Gastrocnemius medialis (tissue), 4 donors: ENCODE results near the gene NT5DC2. TPM values are rescaled to one million over a fixed set of nuclear protein-coding genes. Genes with fewer than 3 reads are reported as not detected.

Experiments used
- ATAC-seq, 2 donors: fragments of 150-250 bp; one replicate each; pipeline ENCODE4 v1.9.1; 2016
- DNase-seq, 2 donors: peaks; one replicate each; pipeline ENCODE4 v3.0.0-alpha.2; 2019
- H3K27ac ChIP-seq, 4 donors: fragments of 200-600 bp; sonication (generic); 1 replicate in 1 of 4; 2 replicates in 3 of 4; pipeline ENCODE4 v1.5.1; 2016 to 2018; ENCODE audit warnings: mild to moderate bottlenecking in 2 of 4, moderate library complexity in 1 of 4
- H3K27me3 ChIP-seq, 3 donors: fragments of 200-600 bp; sonication (generic) in 2 of 3; 1 replicate in 1 of 3; 2 replicates in 2 of 3; pipeline versions ENCODE4 v1.5.1 to v1.6.0; 2016 to 2019; ENCODE audit warnings: mild to moderate bottlenecking in 1 of 3, moderate library complexity in 1 of 3
- H3K36me3 ChIP-seq, 2 donors: fragments of 200-600 bp; sonication (generic) in 1 of 2; one replicate each; pipeline ENCODE4 v1.5.1; 2017 to 2018
- H3K4me1 ChIP-seq, 2 donors: fragments of 200-600 bp; sonication (generic) in 1 of 2; one replicate each; pipeline ENCODE4 v1.5.1; 2016 to 2017; ENCODE audit warnings: mild to moderate bottlenecking in 2 of 2
- H3K4me3 ChIP-seq, 4 donors: fragments of 200-600 bp; sonication (generic) in 3 of 4; 1 replicate in 1 of 4; 2 replicates in 3 of 4; pipeline ENCODE4 v1.5.1; 2016 to 2019; ENCODE audit warnings: mild to moderate bottlenecking in 2 of 4
- H3K9me3 ChIP-seq, 3 donors: fragments of 200-600 bp; sonication (generic) in 2 of 3; 1 replicate in 1 of 3; 2 replicates in 2 of 3; pipeline ENCODE4 v1.5.1; 2016 to 2019
- CTCF ChIP-seq, 5 experiments: fragments of 450-650 bp in 3 of 5; fragments of 200-600 bp in 2 of 5; sonication (generic) in 2 of 5; IDR thresholded peaks in 4 of 5; conservative IDR thresholded peaks in 1 of 5; 1 replicate in 4 of 5; 2 replicates in 1 of 5; pipeline ENCODE4 v1.5.1; 2016 to 2019; ENCODE audit warnings: antibody characterized with exemption in 5 of 5, mild to moderate bottlenecking in 3 of 5, moderate library complexity in 3 of 5
- POLR2A ChIP-seq, 2 donors: fragments of 450-650 bp; IDR thresholded peaks; one replicate each; pipeline ENCODE4 v1.6.1; 2017; ENCODE audit warnings: antibody characterized with exemption in 2 of 2, mild to moderate bottlenecking in 2 of 2, moderate library complexity in 2 of 2
- in situ Hi-C, 4 donors: fragments of 200-750 bp; cut with MboI; loops; one replicate each; pipeline versions ENCODE4 v1.15.0 to v1.8.0; 2017; ENCODE audit warnings: low sequenced_read_pairs in 4 of 4
- intact Hi-C: fragments of 100-400 bp; cut with DNase I; formaldehyde crosslinking; loops from one replicate; pipeline ENCODE4 v1.15.1; 2023; ENCODE audit warnings: low total_unique reads
- total RNA-seq, 4 donors: library from RNA; depleted of rRNA; stranded (reverse); fragments of >200 nt; gene quantifications; one replicate each; pipeline versions ENCODE4 v1.1.0 to v1.2.3, GENCODE V29; 2016

The NT5DC2 gene
- total RNA-seq, 4 donors from 2014 or later = 4.4 to 14.7 (median 8.1) TPM

- ATAC-seq (no peak), DNase-seq (no peak)
- in situ Hi-C loops (no loop called here), intact Hi-C loops (no loop called here)
- H3K27me3 ChIP-seq = no peaks in the 10 kb centered on the region
- H3K9me3 ChIP-seq = no peaks in the 10 kb centered on the region
- peak overlapping the region; percentile 50 to 64 (median 60) for H3K27ac ChIP-seq
- TF ChIP-seq POLR2A (IDR thresholded peaks at IDR 0.05) (no peak), CTCF (IDR thresholded peaks at IDR 0.05 in 4 of 5, conservative IDR thresholded peaks at IDR 0.05 in 1 of 5) (no peak)
- peak overlapping the region in 1 of 4 donors; percentile 43 for H3K4me3 ChIP-seq
- peaks cover 0 to 36% of the 10 kb centered on the region in 2 donors for H3K36me3 ChIP-seq
- H3K4me1 ChIP-seq = peaks cover 32 to 37% of the 10 kb centered on the region in 2 donors
Observed at GRCh38 chr3:52494445-52494844, 39.2 kb downstream of the NT5DC2 start.

GRCh38 chr3:52493232-52494017 lies 40.2 kb downstream of the NT5DC2 start:
- in situ Hi-C loops (no loop called here), intact Hi-C loops (loop anchor here (2.0 kb wide), 1 partner anchor 43 kb away; the partner anchor contains the start of gene UQCC5)
- Histone ChIP-seq H3K9me3 (no peaks in the 10 kb centered on the region), H3K27me3 (no peaks in the 10 kb centered on the region), H3K36me3 (peaks cover 0 to 47% of the 10 kb centered on the region in 2 donors), H3K4me3 (no peak overlapping the region), H3K4me1 (peaks cover 37 to 42% of the 10 kb centered on the region in 2 donors), H3K27ac (peak overlapping the region; percentile 26 to 61 (median 32))
- peak in 1 of 2 donors; percentile 82 for DNase-seq
- TF ChIP-seq POLR2A (IDR thresholded peaks at IDR 0.05) = no peak
- ATAC-seq = peak in 1 of 2 donors; percentile 64

- Histone ChIP-seq H3K9me3 (no peaks in the 10 kb centered on the region), H3K36me3 (peaks cover 0 to 60% of the 10 kb centered on the region in 2 donors), H3K4me3 (no peak overlapping the region), H3K27ac (peak overlapping the region in 1 of 4 donors; percentile 7), H3K27me3 (no peaks in the 10 kb centered on the region), H3K4me1 (peaks cover 37 to 42% of the 10 kb centered on the region in 2 donors)
- DNase-seq (no peak), ATAC-seq (no peak)
- TF ChIP-seq POLR2A (IDR thresholded peaks at IDR 0.05) (no peak), CTCF (IDR thresholded peaks at IDR 0.05 in 4 of 5, conservative IDR thresholded peaks at IDR 0.05 in 1 of 5) (no peak)
- intact Hi-C loops = loop anchor here (2.0 kb wide), 1 partner anchor 45 kb away; the partner anchor contains the start of gene UQCC5
- in situ Hi-C loops = no loop called here
Observed at GRCh38 chr3:52492059-52492458, 41.6 kb downstream of the NT5DC2 start.

- H3K4me1 ChIP-seq = peaks cover 37 to 42% of the 10 kb centered on the region in 2 donors
- H3K36me3 ChIP-seq = peaks cover 0 to 69% of the 10 kb centered on the region in 2 donors
- H3K9me3 ChIP-seq = no peaks in the 10 kb centered on the region
- ATAC-seq = no peak
- TF ChIP-seq CTCF (IDR thresholded peaks at IDR 0.05 in 4 of 5, conservative IDR thresholded peaks at IDR 0.05 in 1 of 5) (no peak), POLR2A (IDR thresholded peaks at IDR 0.05) (no peak)
- H3K27ac ChIP-seq = peak overlapping the region; percentile 34 to 70 (median 56)
- no peak for DNase-seq
- intact Hi-C loops = no loop called here
- no peaks in the 10 kb centered on the region for H3K27me3 ChIP-seq
- H3K4me3 ChIP-seq = no peak overlapping the region
- in situ Hi-C loops = no loop called here
Observed at GRCh38 chr3:52490939-52491526, 42.6 kb downstream of the NT5DC2 start.
